ENCODE data around the gene VWCE. TPM values are rescaled to one million over a fixed set of nuclear protein-coding genes. Genes with fewer than 3 reads are reported as not detected.
"Not testable (repeated sequence)": the region's sequence is repeated elsewhere in the genome, so short reads cannot be mapped to it uniquely, and the experiment has no call there.

The VWCE gene
- polyA plus RNA-seq, 3 donors: 2.7 to 5.6 (median 3.5) TPM

DNA sequence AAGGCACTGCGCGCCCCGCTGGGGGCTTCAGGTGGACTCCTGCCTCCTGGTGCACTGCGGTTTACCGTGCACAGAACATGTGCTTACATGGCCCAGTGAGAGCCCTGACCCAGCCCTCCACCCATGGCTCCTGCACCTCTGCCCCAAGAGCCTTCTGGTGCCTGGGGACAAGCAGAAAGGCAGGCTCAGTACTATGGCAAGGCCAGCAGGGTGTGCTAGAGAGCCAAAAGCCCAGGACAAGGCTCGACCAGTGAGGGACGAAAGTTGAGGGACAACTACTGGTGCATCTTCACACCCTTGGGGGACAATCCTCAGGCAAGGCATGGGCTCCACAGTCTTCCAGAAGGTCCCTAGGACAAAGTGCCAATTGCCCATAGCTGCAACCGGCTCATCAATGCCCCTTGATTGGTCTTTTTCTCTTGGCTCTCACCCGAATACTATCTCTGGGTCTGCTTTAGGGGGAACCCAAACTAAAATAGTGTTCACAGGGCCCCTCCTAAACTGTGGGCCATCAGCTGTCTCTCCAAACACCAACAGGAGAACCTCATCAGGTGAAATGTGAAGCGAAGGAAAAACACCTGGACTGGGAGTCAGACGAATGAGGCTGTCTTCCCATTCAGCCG, 40.6 kb downstream of the VWCE start:
- peak; percentile 24 for DNase-seq

DNA sequence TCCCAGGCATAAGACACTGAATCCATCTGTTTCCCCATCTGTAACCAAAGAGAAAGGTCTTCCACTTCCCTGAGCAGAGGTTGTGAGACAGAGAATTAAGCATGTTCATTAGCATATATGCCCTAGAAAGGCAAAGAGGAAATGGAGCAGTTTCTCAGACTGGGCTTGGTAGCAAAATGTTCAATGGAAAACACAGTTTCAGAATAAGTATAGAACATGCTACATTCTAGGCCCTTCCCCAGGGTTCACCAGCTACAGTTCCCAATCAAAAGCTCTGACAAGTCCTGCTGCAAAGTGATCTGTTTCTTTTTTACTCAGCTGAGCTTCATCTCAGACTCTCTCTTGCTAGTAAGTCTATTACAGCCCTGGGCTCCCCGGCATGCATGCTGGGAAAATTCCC, 42.8 kb downstream of the VWCE start:
- not testable (repeated sequence) for DNase-seq

DNA sequence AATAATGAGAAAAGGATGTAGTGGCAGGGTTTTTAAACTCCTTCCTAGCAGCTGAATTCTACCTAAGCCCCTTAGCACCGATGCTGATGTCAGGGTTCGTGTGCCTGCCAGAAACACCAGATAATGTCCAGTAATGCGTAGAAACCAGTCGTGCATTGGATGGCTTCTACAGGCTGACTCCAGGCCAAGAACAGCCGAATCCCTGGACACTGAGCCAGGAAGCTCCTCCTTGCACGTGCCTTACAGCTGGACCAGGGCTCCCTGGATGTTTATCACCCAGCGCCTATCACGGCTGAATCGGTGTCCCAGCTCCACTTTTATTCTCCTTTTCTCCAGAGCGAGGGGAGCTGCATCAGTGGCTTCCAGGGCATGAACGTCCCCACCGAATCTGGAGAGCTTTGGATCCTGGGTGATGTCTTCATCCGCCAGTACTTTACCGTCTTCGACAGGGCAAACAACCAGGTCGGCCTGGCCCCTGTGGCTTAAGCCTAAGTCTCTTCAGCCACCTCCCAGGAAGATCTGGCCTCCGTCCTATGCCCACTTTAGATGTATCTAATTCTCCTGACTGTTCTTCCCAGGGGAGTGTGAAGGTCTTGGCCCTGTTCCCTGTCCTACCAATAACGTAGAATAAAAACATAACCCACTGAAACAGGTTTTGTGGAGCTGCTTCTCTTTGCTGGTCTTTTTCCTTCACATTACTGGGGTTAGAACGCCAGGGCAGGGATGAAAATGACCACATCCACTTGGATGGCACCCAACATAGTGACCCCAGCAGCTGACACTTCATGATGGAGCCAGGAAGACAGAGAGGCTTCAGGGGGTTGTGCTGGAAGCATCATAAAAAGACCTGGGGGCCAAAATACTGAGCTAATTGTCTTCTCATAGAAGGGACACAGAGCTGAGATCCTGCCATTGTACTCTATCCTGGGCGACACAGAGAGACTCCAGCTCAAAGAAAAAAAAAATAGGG, 44.0 kb downstream of the VWCE start:
- DNase-seq: not testable (repeated sequence)

DNA sequence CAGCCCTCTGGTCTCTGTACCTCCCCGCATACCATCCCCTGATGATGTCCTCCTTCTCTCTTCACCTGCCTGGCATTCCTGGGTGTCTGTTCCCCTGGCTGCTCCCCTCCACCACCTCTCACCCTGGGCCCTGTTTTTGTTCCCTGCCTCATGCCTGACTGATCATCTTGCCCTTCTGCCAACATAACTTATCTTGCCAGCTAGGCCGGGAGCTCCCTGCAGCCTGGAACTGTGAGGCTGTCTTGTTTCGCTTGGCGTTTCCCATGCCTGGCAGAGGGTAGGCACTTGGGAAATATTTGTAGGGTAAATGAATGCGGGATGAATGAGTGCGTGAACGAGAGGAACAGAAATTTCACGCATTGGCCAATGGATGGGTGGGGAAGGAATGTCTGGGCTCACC, 45.9 kb downstream of the VWCE start:
- DNase-seq: not testable (repeated sequence)

DNA sequence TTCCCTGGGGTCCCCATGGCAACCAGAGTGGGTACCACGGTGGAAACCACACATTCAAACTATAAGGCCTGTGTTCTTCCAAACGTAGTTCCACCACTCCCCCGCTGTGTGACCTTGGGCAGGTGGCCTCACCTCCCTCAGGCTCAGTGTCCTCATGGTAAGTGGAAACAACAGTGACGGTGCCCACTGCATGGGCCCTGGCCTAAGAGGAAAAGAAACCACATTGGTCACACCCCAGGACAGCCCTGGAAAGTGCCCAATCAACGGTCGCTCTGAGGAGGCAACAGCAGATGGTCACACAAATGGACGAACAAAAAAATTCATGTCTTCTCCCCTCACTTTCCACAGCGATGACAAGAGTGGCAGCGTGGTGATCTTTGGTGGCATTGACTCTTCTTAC, 47.0 kb downstream of the VWCE start:
- DNase-seq: not testable (repeated sequence)

DNA sequence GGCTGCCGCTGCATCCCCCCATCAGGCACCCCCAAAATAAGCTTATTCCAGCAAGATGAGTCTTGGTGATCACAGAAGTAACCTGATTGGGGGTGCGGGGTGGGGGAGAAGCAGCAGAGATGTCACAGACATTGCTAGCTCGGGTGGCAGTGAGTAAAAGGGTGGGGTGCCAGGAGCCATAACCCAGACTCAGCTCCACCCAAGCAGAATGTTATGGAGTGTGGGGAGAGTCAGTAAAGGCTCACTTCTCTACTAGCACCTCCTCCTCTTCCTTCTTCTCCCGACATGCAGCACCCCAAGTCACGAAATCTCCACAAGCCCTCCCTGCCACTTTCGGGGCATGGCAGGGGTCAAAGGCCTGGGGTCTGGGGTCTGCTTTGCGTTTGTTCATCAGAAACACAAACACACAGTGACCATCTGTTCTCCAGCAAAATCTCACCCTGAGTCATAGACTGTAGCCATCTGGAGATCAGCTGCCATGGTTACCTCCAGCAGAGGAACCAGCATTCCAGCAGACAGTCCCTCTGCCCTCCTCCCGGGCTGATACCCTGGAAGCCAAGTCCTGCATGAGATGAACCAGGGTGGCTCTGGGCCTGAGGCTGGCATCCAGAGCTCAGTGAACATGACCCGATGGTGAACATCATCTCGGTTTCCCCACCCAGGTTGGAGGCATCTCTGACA, 49.7 kb downstream of the VWCE start:
- not testable (repeated sequence) for DNase-seq

DNA sequence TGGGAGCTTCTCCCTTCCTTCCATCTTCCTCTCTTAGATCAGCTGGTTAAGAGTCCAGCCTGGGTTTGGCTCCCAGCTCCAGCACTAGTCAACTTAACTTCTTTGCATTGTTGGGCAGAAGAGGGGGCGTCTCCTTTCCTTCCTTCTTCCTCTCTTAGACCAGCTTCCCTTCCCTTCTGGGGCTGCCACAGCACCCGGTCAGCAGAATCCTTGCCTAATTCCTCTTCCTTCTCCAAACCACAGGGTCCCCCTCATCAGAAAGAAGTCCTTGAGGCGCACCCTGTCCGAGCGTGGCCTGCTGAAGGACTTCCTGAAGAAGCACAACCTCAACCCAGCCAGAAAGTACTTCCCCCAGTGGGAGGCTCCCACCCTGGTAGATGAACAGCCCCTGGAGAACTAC, 53.6 kb downstream of the VWCE start:
- DNase-seq: not testable (repeated sequence)

DNA sequence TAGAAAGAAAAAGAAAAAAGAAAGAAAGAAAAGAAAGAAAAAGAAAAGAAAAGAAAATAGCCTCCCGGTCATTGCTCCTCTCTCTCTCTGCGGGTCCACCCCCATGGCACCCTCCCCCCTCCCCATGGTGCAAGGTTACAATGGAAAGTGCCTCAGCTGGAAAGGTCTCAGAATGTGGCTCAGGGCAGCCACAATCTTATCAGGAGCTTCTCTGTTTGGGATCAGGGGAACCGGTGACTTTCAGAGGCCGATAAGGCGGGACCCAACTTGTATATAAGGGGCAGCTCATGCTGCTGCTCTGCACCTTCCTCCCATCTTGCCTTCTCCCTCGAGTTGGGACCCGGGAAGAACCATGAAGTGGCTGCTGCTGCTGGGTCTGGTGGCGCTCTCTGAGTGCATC, 54.2 kb downstream of the VWCE start, which contains the start of gene PGA5:
Gene PGA5 (plus strand): TSS at position 301 of the 400 bp plus-strand sequence. CDS start 52 bp downstream, at position 353.
- not testable (repeated sequence) for DNase-seq

DNA sequence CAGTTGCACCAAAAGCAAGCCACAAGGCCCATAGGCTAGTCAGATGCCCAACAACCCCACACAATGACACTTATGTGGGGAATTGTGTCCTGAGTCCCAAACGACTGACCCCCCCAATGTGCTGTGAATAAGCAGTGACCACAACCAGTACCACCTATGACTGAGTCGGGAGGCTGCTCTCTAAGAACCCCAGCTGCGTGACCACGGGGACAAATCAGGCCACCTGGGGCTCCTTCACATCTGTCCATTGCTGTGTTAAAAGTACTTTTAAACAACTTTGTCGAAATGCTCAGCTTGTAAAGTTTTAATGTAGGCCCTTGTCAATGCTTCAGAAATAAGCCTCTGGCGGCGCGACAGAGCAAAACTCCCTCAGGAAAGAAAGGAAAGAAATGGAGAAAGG, 54.8 kb downstream of the VWCE start:
- DNase-seq: not testable (repeated sequence)

DNA sequence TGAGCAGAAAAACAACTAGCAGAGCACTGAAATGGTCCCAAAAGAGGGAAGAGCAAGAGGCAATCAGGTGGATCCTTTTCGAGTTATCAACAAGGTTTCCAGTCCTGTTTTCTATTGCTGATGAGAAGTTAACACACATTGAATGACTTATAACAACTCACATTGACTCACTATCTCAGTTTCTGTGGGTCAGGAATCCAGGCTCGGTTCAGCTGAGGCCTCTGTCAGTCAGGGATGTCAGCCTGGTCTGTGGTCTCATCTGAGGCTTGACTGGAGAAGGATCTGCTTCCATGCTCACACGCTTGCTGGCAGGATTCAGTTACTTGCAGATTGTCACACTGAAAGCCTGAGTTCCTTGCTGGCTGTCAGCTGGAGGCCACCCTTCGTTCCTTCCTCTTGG, 58.0 kb downstream of the VWCE start:
- DNase-seq: not testable (repeated sequence)

DNA sequence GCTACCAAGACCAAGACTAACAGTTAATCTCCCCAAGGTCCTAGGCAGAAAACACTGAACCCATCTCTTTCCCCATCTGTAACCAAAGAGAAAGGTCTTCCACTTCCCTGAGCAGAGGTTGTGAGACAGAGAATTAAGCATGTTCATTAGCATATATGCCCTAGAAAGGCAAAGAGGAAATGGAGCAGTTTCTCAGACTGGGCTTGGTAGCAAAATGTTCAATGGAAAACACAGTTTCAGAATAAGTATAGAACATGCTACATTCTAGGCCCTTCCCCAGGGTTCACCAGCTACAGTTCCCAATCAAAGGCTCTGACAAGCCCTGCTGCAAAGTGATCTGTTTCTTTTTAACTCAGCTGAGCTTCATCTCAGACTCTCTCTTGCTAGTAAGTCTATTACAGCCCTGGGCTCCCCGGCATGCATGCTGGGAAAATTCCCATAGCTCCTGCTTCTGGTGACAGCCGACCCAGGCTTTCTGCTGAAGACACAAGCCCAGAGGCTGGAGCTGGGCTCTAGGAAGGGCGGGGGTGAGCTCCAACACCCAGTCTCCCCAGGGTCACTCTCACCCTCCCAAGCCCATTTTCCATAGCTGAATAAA, 62.5 kb downstream of the VWCE start:
- not testable (repeated sequence) for DNase-seq

DNA sequence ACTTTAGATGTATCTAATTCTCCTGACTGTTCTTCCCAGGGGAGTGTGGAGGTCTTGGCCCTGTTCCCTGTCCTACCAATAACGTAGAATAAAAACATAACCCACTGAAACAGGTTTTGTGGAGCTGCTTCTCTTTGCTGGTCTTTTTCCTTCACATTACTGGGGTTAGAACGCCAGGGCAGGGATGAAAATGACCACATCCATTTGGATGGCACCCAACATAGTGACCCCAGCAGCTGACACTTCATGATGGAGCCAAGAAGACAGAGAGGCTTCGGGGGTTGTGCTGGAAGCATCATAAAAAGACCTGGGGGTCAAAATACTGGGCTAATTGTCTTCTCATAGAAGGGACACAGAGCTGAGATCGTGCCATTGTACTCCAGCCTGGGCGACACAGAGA, 63.5 kb downstream of the VWCE start:
- not testable (repeated sequence) for DNase-seq

DNA sequence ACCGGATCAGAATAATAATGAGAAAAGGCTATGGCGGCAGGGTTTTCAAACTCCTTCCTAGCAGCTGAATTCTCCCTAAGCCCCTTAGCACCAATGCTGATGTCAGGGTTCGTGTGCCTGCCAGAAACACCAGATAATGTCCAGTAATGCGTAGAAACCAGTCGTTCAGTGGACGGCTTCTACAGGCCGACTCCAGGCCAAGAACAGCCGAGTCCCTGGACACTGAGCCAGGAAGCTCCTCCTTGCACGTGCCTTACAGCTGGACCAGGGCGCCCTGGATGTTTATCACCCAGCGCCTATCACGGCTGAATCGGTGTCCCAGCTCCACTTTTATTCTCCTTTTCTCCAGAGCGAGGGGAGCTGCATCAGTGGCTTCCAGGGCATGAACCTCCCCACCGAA, 64.1 kb downstream of the VWCE start:
- DNase-seq: not testable (repeated sequence)

DNA sequence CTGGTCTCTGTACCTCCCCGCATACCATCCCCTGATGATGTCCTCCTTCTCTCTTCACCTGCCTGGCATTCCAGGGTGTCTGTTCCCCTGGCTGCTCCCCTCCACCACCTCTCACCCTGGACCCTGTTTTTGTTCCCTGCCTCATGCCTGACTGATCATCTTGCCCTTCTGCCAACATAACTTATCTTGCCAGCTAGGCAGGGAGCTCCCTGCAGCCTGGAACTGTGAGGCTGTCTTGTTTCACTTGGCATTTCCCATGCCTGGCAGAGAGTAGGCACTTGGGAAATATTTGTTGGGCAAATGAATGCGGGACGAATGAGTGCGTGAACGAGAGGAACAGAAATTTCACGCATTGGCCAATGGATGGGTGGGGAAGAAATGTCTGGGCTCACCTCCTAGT, 65.7 kb downstream of the VWCE start:
- DNase-seq: not testable (repeated sequence)

DNA sequence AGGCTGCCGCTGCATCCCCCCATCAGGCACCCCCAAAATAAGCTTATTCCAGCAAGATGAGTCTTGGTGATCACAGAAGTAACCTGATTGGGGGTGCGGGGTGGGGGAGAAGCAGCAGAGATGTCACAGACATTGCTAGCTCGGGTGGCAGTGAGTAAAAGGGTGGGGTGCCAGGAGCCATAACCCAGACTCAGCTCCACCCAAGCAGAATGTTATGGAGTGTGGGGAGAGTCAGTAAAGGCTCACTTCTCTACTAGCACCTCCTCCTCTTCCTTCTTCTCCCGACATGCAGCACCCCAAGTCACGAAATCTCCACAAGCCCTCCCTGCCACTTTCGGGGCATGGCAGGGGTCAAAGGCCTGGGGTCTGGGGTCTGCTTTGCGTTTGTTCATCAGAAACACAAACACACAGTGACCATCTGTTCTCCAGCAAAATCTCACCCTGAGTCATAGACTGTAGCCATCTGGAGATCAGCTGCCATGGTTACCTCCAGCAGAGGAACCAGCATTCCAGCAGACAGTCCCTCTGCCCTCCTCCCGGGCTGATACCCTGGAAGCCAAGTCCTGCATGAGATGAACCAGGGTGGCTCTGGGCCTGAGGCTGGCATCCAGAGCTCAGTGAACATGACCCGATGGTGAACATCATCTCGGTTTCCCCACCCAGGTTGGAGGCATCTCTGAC, 68.5 kb downstream of the VWCE start:
- not testable (repeated sequence) for DNase-seq

DNA sequence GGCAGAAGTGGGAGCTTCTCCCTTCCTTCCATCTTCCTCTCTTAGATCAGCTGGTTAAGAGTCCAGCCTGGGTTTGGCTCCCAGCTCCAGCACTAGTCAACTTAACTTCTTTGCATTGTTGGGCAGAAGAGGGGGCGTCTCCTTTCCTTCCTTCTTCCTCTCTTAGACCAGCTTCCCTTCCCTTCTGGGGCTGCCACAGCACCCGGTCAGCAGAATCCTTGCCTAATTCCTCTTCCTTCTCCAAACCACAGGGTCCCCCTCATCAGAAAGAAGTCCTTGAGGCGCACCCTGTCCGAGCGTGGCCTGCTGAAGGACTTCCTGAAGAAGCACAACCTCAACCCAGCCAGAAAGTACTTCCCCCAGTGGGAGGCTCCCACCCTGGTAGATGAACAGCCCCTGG, 72.4 kb downstream of the VWCE start:
- not testable (repeated sequence) for DNase-seq

DNA sequence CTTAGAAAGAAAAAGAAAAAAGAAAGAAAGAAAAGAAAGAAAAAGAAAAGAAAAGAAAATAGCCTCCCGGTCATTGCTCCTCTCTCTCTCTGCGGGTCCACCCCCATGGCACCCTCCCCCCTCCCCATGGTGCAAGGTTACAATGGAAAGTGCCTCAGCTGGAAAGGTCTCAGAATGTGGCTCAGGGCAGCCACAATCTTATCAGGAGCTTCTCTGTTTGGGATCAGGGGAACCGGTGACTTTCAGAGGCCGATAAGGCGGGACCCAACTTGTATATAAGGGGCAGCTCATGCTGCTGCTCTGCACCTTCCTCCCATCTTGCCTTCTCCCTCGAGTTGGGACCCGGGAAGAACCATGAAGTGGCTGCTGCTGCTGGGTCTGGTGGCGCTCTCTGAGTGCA, 73.1 kb downstream of the VWCE start, which contains the start of gene PGA4:
Gene PGA4 (plus strand): TSS at position 301 of the 400 bp plus-strand sequence. CDS start 54 bp downstream, at position 355.
- not testable (repeated sequence) for DNase-seq

DNA sequence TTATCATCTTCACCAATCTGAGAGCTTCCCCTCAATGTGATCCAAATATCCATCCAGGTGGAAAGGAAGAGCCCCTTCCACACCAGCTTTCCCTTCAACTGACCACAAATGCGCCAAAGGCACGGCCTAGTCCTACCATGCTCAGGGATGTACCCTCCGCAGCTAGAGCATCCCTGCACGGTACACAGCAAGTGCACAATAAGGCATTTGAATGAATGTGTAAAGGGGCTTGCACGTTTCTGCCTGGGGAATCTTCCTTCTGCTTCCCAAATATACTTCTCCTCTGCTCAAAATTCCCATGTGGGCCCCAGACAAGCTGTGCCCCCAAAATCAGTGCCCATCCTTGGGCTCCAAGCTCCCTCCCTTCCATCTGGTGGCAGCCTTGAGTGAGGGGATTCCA, 76.1 kb downstream of the VWCE start:
- DNase-seq: not testable (repeated sequence)

DNA sequence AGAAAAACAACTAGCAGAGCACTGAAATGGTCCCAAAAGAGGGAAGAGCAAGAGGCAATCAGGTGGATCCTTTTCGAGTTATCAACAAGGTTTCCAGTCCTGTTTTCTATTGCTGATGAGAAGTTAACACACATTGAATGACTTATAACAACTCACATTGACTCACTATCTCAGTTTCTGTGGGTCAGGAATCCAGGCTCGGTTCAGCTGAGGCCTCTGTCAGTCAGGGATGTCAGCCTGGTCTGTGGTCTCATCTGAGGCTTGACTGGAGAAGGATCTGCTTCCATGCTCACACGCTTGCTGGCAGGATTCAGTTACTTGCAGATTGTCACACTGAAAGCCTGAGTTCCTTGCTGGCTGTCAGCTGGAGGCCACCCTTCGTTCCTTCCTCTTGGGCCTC, 76.8 kb downstream of the VWCE start:
- not testable (repeated sequence) for DNase-seq

DNA sequence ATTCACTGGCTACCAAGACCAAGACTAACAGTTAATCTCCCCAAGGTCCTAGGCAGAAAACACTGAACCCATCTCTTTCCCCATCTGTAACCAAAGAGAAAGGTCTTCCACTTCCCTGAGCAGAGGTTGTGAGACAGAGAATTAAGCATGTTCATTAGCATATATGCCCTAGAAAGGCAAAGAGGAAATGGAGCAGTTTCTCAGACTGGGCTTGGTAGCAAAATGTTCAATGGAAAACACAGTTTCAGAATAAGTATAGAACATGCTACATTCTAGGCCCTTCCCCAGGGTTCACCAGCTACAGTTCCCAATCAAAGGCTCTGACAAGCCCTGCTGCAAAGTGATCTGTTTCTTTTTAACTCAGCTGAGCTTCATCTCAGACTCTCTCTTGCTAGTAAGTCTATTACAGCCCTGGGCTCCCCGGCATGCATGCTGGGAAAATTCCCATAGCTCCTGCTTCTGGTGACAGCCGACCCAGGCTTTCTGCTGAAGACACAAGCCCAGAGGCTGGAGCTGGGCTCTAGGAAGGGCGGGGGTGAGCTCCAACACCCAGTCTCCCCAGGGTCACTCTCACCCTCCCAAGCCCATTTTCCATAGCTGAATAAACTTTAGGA, 81.3 kb downstream of the VWCE start:
- DNase-seq: not testable (repeated sequence)

DNA sequence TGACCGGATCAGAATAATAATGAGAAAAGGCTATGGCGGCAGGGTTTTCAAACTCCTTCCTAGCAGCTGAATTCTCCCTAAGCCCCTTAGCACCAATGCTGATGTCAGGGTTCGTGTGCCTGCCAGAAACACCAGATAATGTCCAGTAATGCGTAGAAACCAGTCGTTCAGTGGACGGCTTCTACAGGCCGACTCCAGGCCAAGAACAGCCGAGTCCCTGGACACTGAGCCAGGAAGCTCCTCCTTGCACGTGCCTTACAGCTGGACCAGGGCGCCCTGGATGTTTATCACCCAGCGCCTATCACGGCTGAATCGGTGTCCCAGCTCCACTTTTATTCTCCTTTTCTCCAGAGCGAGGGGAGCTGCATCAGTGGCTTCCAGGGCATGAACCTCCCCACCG, 82.9 kb downstream of the VWCE start:
- not testable (repeated sequence) for DNase-seq
